ENCODE results near the gene TAL1.
"Not testable (repeated sequence)": the region's sequence is repeated elsewhere in the genome, so short reads cannot be mapped to it uniquely, and the experiment has no call there.

The TAL1 gene

DNA sequence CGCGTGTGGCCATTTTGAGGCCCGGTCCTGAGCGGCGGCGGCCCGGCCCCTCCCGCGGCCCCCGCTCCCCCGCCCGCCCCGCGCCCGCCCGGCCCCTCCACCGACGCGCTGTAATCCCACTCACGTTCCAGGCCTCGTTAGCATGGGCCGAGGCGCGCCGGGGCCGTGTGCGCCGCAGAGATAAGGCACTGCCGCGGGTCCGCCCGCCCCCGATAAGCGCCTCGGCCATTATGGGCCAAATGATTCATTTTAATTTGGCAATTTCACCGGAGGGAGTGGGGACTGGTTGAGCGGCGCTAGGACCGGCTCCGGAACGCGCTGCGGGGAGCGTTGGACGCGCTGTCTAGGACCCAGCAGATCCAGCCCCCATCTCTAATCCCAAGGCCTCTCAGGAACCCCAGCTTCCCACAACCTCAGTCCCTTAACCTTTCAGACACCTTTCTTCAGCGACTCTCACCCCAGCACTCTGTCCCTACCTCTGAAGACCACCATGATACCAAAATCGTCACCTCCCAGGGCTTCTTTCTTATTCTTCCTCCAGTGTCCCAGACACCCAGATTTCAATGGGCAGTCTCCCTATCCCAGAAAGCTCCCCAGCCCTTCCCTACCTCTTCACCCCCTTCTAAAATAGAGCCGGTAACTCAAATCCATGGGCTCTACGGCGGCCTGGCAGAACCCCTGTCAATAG is at the start of gene TAL1:
TSS of gene TAL1 (minus strand) at position 39 of the 688 bp plus-strand sequence. CDS start 6,337 bp downstream, outside the sequence.
- DNase-seq (ENCODE audit: low read depth, low spot score), result no peak

GRCh38 chr1:47280142-47280541 is 48.1 kb upstream of the TAL1 start:
- DNase-seq (ENCODE audit: low read depth, low spot score), result no peak

DNA sequence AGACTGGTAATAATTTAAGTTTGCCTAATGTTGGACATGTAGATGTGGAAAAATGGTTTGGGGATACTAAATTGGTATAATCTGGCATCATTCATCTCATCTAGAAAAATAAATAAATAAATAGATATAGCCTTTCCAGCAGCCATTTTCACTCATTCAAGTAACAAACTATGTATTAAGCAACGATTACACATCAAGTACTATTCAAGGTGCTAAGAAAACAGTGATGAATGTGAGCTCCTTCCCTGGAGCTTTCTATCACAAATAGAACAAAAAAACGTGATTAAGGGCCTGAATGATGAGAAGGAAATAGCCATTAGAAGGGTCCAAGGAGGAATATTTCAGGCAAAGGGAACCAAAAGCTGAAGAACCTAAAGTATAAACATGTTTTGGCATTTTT is 44.8 kb upstream of the TAL1 start:
- no peak for DNase-seq (ENCODE audit: low read depth, low spot score)

GRCh38 chr1:47275811-47276210 is 43.8 kb upstream of the TAL1 start:
- DNase-seq (ENCODE audit: low read depth, low spot score), result not testable (repeated sequence)

GRCh38 chr1:47265529-47265928 is 33.5 kb upstream of the TAL1 start:
- not testable (repeated sequence) for DNase-seq (ENCODE audit: low read depth, low spot score)

GRCh38 chr1:47262787-47263413 is 30.9 kb upstream of the TAL1 start:
- no peak for DNase-seq (ENCODE audit: low read depth, low spot score)

GRCh38 chr1:47257224-47257623 is 25.2 kb upstream of the TAL1 start:
- DNase-seq (ENCODE audit: low read depth, low spot score), result no peak

DNA sequence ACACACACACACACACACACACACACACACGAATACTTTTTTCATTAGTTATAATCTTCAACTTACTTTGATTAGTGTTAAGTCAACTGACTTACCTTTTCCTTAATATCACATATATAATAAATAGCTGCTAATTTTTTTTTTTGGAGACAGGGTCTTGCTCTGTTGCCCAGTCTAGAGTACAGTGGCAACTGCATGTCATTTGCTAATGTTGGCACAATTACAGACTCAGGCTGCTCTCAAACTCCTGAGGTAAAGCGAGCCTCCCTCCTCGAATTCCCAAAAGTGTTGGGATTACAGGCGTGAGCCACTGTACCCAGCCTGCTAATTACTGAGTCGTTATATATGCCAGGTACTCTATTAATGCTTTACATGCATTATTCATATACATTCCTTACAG is 20.8 kb upstream of the TAL1 start:
- DNase-seq (ENCODE audit: low read depth, low spot score), result no peak

GRCh38 chr1:47252369-47252768 is 20.3 kb upstream of the TAL1 start:
- DNase-seq (ENCODE audit: low read depth, low spot score), result no peak

- DNase-seq (ENCODE audit: low read depth, low spot score), result no peak
These were observed 17.7 kb upstream of the TAL1 start for GRCh38 chr1:47249755-47250154.

DNA sequence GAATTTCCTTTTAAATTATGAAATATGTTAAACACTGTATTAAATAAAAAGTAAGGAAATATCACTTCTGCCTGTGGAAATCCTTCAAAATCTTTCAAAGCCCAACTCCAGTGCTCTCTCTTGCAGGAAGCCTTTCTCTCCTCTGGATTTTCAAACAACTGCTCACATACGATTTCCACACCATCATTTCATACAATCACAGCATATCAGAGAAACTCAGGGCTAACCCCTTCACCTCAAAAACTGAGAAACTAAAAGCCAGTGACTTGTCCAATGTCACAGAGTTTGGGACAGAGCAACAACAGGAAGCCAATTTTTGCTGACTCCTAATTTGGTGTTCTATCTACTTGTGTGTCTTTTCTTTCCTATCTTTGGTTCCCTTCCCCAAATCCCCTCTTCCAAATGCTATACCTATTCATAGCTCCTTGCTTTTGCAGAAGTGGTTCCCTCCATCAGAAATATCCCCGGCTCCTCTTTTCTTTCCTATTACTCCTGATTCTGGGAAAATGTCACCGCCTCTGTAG is 12.4 kb upstream of the TAL1 start:
- DNase-seq (ENCODE audit: low read depth, low spot score), result no peak

DNA sequence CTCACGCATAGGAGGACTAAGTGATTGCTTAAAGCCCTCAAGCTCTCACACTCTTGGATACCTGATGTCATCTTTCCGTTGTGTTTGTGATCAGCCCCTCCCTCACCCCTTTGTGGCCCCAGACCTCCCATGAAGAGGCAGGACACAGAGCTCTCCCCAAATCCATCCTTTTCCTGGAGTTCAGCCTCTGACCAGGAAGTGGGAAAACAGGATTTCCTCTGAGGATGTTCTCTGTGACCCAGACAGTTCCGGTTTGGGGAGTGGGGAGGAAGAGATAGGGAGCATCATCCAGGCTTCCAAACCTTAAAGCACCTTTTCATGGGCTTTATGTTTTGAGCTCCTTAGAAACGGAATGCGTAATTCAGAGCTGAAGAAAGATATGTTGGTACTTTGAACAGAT is 11.9 kb upstream of the TAL1 start:
- DNase-seq (ENCODE audit: low read depth, low spot score), result no peak

DNA sequence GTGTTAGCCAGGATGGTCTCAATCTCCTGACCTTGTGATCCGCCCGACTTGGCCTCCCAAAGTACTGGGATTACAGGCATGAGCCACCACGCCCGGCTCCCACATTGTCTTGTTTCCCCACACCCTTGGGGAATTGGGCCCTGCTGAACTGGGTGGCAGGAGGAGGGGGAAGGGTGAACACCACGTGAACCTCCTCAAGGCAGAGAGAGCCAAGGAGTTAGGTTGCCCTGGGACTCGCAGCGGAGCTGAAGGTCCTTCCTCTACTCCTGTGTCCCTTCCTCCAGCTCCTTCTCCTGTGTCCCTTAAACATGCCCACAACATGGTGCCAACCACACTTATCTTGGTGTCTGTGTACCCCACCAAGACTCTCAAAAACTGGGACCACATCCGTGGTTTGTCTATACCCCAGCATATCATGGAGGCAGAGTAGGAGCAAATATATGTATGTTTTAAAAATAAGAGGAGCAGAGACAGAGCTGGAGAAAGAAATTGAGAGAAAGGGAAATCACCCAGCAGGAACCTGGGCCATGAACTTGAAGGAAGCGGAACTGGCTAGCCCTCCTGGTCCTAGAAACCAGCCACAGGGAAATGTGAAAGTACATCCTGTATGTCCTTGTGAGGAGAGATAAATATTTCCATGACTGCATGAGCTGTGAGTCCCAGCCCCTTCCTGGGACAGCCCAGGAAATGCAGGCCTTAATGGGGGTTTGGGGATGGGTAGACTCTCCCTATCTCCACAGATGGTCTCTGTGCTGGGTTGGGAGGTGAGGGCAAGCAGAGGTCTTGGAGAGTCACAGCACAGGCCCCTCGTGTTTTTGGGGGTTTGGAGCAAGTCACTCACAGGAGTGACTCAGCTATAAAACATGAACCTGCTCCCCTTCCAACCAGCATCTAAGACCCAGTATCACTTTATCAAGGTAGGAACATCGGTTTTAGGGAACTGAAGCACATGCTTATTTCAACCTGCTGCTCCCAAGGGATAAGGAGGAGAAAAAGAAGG is 9.4 kb upstream of the TAL1 start:
- no peak for DNase-seq (ENCODE audit: low read depth, low spot score)

DNA sequence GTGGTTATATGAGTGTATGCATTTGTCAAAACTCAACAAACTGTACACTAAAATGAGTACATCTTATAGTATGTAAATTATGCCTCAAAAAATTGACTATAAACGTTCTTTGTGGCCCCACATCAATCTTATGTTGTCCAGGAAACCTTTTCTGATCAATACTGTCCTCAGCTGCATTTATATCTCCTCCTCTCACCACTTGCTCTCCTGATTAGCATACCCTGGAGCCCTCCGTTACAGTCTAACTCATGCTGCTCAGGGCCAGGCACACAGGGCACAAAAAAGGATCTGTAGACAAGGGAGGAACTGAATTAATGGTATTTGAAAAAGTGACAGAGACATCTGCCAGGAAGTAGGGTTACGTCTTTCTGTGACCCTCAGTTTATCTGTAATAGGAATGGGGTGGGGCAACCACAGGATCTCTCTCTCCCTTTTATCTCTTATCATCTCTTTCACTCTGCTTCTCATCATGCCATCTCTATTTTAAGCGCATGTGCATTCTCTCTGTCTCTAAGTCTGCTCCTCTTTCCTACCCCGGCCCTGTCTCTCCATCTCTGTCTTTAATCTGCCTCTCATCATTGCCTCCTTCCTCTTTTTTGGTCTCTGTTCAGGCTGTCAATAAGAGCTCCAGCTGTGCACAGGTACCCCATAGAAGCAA is 7.0 kb upstream of the TAL1 start:
- no peak for DNase-seq (ENCODE audit: low read depth, low spot score)

DNA sequence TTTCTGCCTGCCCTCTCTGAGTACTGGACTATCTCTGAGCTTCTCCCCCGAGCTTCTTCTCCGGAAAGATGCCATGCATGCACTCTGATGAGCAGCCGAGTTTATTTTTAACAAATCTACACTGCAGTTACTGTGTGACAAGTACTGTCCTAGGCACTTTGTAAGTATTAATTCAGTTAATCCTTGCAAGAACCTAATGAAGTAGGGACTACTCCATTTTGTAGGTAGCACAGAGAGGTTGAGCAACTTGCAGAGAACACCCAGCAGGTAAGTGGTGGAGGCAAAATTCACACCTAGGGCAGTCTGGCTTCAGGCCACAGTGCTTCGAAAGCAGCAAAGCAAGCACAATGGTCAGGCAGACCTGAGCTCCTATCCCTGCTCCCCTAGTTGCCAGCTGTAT is 3.8 kb upstream of the TAL1 start:
- DNase-seq (ENCODE audit: low read depth, low spot score), result no peak

- DNase-seq (ENCODE audit: low read depth, low spot score), result no peak
These were observed 3.2 kb upstream of the TAL1 start for GRCh38 chr1:47235241-47235681.

- no peak for DNase-seq (ENCODE audit: low read depth, low spot score)
These were observed 1.2 kb upstream of the TAL1 start for GRCh38 chr1:47233186-47233585.

DNA sequence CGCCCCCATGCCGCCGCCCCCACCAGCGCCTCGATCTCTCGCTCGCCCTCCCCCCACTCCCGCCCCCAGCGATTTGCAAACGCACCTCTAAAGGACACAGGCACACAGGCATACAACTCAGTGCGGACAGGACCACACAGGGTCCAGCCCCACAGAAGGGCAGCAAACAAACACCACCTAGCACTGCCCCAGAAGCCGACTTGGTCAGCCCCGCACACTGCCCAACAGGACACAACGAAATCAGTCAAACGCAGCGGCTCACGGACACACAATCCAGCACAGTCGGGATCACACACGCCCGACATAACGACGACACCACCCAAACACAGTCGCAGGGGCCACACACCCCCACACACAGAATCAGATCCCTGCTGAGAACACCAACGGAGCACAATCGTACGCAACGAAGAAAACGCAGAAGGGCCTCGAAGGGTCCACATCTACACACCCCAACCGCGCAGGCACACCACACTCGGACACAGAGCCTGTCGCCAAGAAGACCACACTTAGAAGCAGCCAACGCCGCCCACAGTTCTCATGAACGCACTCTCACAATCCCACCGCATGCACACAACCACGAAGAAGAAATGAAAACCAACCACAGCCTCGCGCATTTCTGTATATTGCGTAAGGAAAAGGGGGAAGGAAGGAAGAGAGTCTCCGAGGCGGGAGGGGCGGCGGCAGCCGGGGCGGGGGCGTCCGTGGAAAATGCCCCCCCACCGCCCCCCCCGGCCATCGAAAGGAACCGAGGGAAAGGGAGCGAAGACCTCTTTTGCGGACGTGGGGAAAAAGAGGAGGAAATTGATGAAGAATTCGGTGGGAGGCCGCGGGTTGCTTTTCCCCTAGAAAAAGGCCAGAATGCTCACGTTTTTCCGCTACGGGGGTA is 481 bp downstream of the TAL1 start:
- DNase-seq (ENCODE audit: low read depth, low spot score), result no peak

DNA sequence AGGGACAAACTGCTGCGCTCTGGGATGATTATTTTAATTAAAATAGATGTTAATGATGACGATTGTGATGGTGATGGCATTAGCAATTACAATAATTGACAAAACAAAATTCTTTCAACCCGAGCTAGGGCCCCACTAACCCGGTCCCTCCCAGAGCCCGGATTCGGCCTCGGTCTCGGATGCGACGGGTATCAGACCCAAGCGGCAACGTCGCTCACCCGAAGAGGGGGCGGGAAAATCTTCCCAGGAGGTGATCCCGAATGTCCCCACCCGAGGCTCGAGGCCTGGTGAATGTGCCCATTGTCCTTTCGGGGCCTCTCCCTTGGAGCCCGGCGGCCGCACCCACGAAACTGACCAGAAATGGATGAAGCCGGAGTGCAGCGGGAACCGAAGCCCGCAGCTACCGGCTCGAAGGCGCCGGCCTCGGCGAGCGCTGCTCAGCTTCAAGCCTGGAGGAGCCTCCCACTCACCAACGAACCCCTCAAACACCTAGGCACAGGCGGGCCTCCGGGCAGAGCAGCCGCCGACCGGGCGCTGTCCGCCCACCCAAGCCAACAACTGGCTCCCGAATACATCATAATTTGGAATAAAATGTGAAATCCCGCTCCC is 1.2 kb downstream of the TAL1 start:
- no peak for DNase-seq (ENCODE audit: low read depth, low spot score)
